GM12878 (cell line): ENCODE results near the gene SKA3. TPM values are rescaled to one million over a fixed set of nuclear protein-coding genes. Genes with fewer than 3 reads are reported as not detected.
"Not testable (repeated sequence)": the region's sequence is repeated elsewhere in the genome, so short reads cannot be mapped to it uniquely, and the experiment has no call there.

Experiments
- ATAC-seq: fragments of 200-7000 bp; cut with Tn5 transposase; 3 replicates; pipeline ENCODE4 v1.9.1; 2020; ENCODE audit warnings: mild to moderate bottlenecking, moderate library complexity
- BruUV-seq: library from RNA; stranded (reverse); fragments of 400-500 nt; replicated peaks from 2 replicates; lab custom pipeline; 2021; lab: Mats Ljungman, UMichigan
- CTCF ChIA-PET: fragments of 300-600 bp; sonication (Branson Sonifier 250); formaldehyde crosslinking; extraction: SDS; loops from one replicate; lab custom pipeline; 2021; ENCODE audit warnings: inconsistent platforms; lab: Yijun Ruan, JAX
- POLR2A ChIA-PET: fragments of 350-600 bp; formaldehyde crosslinking; extraction: SDS; loops from one replicate; lab custom pipeline; 2021; ENCODE audit warnings: inconsistent platforms; lab: Charles Lee
- RAD21 ChIA-PET: fragments of 300-600 bp; sonication (Branson Sonifier 250); formaldehyde crosslinking; loops from one replicate; lab custom pipeline; 2023; ENCODE audit warnings: antibody characterized with exemption; ENCODE audit not compliant: unreplicated experiment; lab: Charles Lee
- SMC1A ChIA-PET: fragments of 300-600 bp; sonication (Branson Sonifier 250); formaldehyde crosslinking; loops from one replicate; lab custom pipeline; 2023; ENCODE audit not compliant: unreplicated experiment, uncharacterized antibody; lab: Charles Lee
- DNase-seq: peaks from one replicate; pipeline ENCODE4 v3.0.0-alpha.2; 2011; ENCODE audit warnings: low read depth, low spot score
- FAIRE-seq: peaks from 3 replicates; lab custom pipeline; 2011; peaks lifted over from hg19 to GRCh38; lab: Jason Lieb, UNC
- H2AFZ ChIP-seq: 2 replicates; pipeline ENCODE4 v1.6.0; 2011; ENCODE audit warnings: low read depth, low read length, control low read depth; ENCODE audit not compliant: control insufficient read depth
- H3K27ac ChIP-seq: 2 replicates; pipeline ENCODE4 v1.5.1; 2011; ENCODE audit warnings: control low read depth; ENCODE audit not compliant: control insufficient read depth, insufficient read depth
- H3K27me3 ChIP-seq, 2 experiments: replicated peaks in 1 of 2; 2 replicates each; pipeline versions ENCODE4 v1.6.0 to v1.6.1; 2011; ENCODE audit warnings: low read length in 1 of 2; ENCODE audit not compliant: control insufficient read depth in 2 of 2, insufficient read depth in 2 of 2
- H3K36me3 ChIP-seq, 2 experiments: 2 replicates each; pipeline ENCODE4 v1.5.1; 2011; ENCODE audit warnings: low read length in 1 of 2; ENCODE audit not compliant: control insufficient read depth in 2 of 2, insufficient read depth in 2 of 2
- H3K4me1 ChIP-seq: 2 replicates; pipeline ENCODE4 v1.6.1; 2011; ENCODE audit warnings: mild to moderate bottlenecking, low read length, moderate library complexity, mixed read lengths; ENCODE audit not compliant: control insufficient read depth, insufficient read depth
- H3K4me2 ChIP-seq: 2 replicates; pipeline ENCODE4 v1.6.0; 2011; ENCODE audit warnings: control low read depth; ENCODE audit not compliant: control insufficient read depth, insufficient read depth
- H3K4me3 ChIP-seq: fragments of 200-600 bp; sonication (generic); 2 replicates; pipeline ENCODE4 v1.5.1; 2016
- H3K79me2 ChIP-seq: 2 replicates; pipeline ENCODE4 v1.6.0; 2011; ENCODE audit warnings: low read length; ENCODE audit not compliant: control insufficient read depth, insufficient read depth
- H3K9ac ChIP-seq: 2 replicates; pipeline ENCODE4 v1.8.0; 2011; ENCODE audit warnings: low read length, control low read depth, mixed read lengths; ENCODE audit not compliant: control insufficient read depth, insufficient read depth
- H3K9me3 ChIP-seq: replicated peaks from 3 replicates; pipeline ENCODE4 v1.5.1; 2011; ENCODE audit warnings: mild to moderate bottlenecking, low read length; ENCODE audit not compliant: control insufficient read depth, insufficient read depth
- H4K20me1 ChIP-seq: 2 replicates; pipeline ENCODE4 v1.6.0; 2011; ENCODE audit not compliant: control insufficient read depth, insufficient read depth
- CTCF ChIP-seq, 3 experiments: IDR thresholded peaks in 2 of 3; conservative IDR thresholded peaks in 1 of 3; 2 replicates each; pipeline ENCODE4 v1.5.1; 2011; ENCODE audit warnings: low read depth in 3 of 3, low read length in 3 of 3, mild to moderate bottlenecking in 3 of 3, control low read depth in 2 of 3, moderate library complexity in 2 of 3, inconsistent platforms in 1 of 3, mixed read lengths in 1 of 3; ENCODE audit not compliant: control insufficient read depth in 2 of 3, insufficient read depth in 1 of 3; ENCODE audit errors: extremely low read depth in 1 of 3
- WGBS: methylation state at CpG from one replicate; pipeline ENCODE4 v1.1.6; 2016; ENCODE audit warnings: low lambda C conversion rate; ENCODE audit not compliant: insufficient replicate concordance, insufficient coverage; ENCODE audit errors: missing lambda C conversion rate; 5-methylcytosine and 5-hydroxymethylcytosine counted together
- in situ Hi-C: fragments of 300-500 bp; cut with MboI; formaldehyde crosslinking; loops from 9 replicates; pipeline ENCODE4 v1.14.3; 2018; ENCODE audit warnings: mixed read lengths
- intact Hi-C: fragments of 100-400 bp; cut with micrococcal nuclease; formaldehyde crosslinking; loops from one replicate; pipeline ENCODE4 v1.14.2; 2022; ENCODE audit not compliant: unreplicated experiment
- polyA plus RNA-seq, 11 experiments: library from polyadenylated mRNA; depleted of rRNA in 4 of 11; unstranded in 6 of 11; stranded (reverse) in 5 of 11; fragments of >200 nt; fragmentation: Nextera tagmentation in 4 of 11; fragmentation: Illumina TruSeq in 1 of 11; extraction: Ambion mirVana in 4 of 11; extraction: Trizol in 1 of 11; gene quantifications; 1 replicate in 1 of 11; 2 replicates in 10 of 11; pipeline versions ENCODE4 v1.2.1 to v1.2.3, GENCODE V29; 2011 to 2016; ENCODE audit warnings: inconsistent platforms in 2 of 11, missing spikeins in 2 of 11, low read depth in 1 of 11
- total RNA-seq, 4 experiments: library from RNA; depleted of rRNA in 3 of 4; stranded (reverse); fragments of >200 nt in 3 of 4; fragmentation: Illumina TruSeq in 1 of 4; extraction: Trizol in 1 of 4; gene quantifications; 2 replicates each; pipeline versions ENCODE4 v1.2.1 to v1.2.3, GENCODE V29; 2013 to 2021

Gene SKA3
- total and polyA plus RNA-seq, 10 of the 15 experiments (the other 5 are each of a cell fraction or from before 2014, with no cell fraction given) = 13.5 to 69.7 (median 26.3) TPM

GRCh38 chr13:21202767-21203531 is 26.6 kb upstream of the SKA3 start (continued):
- no peak for TF ChIP-seq CTCF (IDR thresholded peaks at IDR 0.05 in 2 of 3, conservative IDR thresholded peaks at IDR 0.05 in 1 of 3; ENCODE audit: control insufficient read depth in 2 of 3, extremely low read depth in 1 of 3, insufficient read depth in 1 of 3, low read depth in 3 of 3, low read length in 3 of 3)
- TF ChIP-seq, all 136 proteins: peak for 0

DNA sequence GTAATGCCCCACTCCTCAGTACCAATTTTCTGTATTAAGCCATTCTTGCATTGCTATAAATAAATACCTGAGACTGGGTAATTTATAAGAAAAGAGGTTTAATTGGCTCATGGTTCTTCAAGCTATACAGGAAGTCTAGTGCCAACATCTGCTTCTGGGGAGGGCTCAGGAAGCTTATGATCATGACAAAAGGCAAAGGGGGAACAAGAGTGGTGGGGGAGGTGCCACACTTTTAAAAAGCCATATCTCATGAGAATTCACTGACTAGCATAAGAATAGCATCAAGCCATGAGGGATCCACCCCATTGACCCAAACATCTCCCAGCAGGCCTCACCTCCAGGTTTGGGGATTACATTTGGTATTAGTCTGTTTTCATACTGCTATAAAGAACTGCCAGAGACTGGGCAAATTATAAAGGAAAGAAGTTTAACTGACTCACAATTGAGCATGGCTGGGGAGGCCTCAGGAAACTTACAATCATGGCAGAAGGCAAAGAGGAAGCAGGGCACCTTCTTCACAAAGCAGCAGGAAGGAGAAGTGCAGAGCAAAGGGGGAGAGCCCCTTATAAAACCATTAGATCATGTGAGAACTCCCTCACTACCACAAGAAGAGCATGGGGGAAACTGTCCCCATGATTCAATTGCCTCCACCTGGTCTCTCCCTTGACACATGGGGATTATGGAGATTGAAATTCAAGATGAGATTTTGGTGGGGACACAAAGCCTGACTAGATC is 25.3 kb upstream of the SKA3 start:
- FAIRE-seq = not testable (repeated sequence)

DNA sequence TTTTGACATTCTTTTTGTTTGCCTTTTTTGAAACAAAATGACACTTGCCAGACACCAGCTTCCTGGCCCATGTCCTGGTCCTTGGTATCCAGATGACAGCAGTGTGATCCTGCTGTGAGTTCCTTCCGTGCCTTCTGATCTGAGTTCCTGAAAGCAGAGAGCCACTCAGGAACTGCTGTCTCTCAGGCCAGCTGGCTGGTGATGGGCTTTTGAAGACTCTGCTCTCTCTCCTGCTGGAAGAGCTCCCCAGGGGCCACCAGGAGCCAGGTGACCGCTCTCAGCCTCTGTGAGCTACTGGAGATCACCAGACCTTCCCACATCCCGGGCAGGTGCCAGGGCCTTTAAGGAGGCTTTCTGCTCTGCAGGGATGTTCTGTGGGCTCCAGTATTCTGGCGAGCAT is 22.0 kb upstream of the SKA3 start:
- H4K20me1 ChIP-seq, H3K4me3 ChIP-seq, H3K4me2 ChIP-seq, H3K27ac ChIP-seq, H2AFZ ChIP-seq, FAIRE-seq, H3K9me3 ChIP-seq, BruUV-seq, SMC1A ChIA-PET, POLR2A ChIA-PET, H3K36me3 ChIP-seq, H3K4me1 ChIP-seq, H3K9ac ChIP-seq, H3K79me2 ChIP-seq, CTCF ChIA-PET, intact Hi-C loops, in situ Hi-C loops, DNase-seq, RAD21 ChIA-PET, ATAC-seq, H3K27me3 ChIP-seq: not testable (repeated sequence)
- 29% methylated on average over 3 of the region's 4 CpGs for WGBS

More for the DNA sequence above, 25.3 kb upstream of the SKA3 start:
- CTCF ChIA-PET, SMC1A ChIA-PET, in situ Hi-C loops, H3K4me2 ChIP-seq, H3K27me3 ChIP-seq, ATAC-seq, H3K27ac ChIP-seq, H3K9me3 ChIP-seq, H3K9ac ChIP-seq, H2AFZ ChIP-seq, RAD21 ChIA-PET, H3K36me3 ChIP-seq, DNase-seq, BruUV-seq, POLR2A ChIA-PET, H4K20me1 ChIP-seq, H3K79me2 ChIP-seq, H3K4me3 ChIP-seq, H3K4me1 ChIP-seq, intact Hi-C loops: not testable (repeated sequence)

- H3K9me3 ChIP-seq, H3K4me1 ChIP-seq, intact Hi-C loops, CTCF ChIA-PET, BruUV-seq, RAD21 ChIA-PET, ATAC-seq, H3K4me2 ChIP-seq, DNase-seq, in situ Hi-C loops, H3K4me3 ChIP-seq, H3K36me3 ChIP-seq, H3K27me3 ChIP-seq, POLR2A ChIA-PET, H4K20me1 ChIP-seq, H3K9ac ChIP-seq, SMC1A ChIA-PET, FAIRE-seq, H3K27ac ChIP-seq, H3K79me2 ChIP-seq, H2AFZ ChIP-seq: not testable (repeated sequence)
- WGBS = 73% methylated on average over 9 of the region's 9 CpGs
Measured at GRCh38 chr13:21197606-21198225, 21.4 kb upstream of the SKA3 start.
